ENCODE results near the gene IL17C. TPM values are rescaled to one million over a fixed set of nuclear protein-coding genes. Genes with fewer than 3 reads are reported as not detected.

IL17C gene
- total and polyA plus RNA-seq, 2 of the 8 experiments (the other 6 are each of a cell fraction or from before 2014, with no cell fraction given): 1.1 to 1.9 TPM

GRCh38 chr16:88642881-88643643 lies 4.7 kb downstream of the IL17C start:
- Histone ChIP-seq H3K18ac (ENCODE audit: extremely low read depth, low read length) (no peak overlapping the region), H3K4me3 (ENCODE audit: extremely low read depth in 1 of 4, insufficient read depth in 2 of 4, low read depth in 3 of 4, low read length in 4 of 4) (no peak overlapping the region), H2BK5ac (ENCODE audit: low read depth, low read length) (no peak overlapping the region), H3K4me2 (ENCODE audit: insufficient read depth in 1 of 2, low read depth in 2 of 2, low read length in 2 of 2) (no peak overlapping the region), H3K9me3 (ENCODE audit: insufficient read depth in 2 of 2, low read depth in 1 of 2, low read length in 1 of 2) (no peaks in the 10 kb centered on the region), H3K36me3 (ENCODE audit: control insufficient read depth in 2 of 4, insufficient read depth in 4 of 4, low read length in 3 of 4) (peaks cover 0 to 5% (median 0%) of the 10 kb centered on the region in 4 experiments; a peak in 1 of 8 replicates), H2AFZ (ENCODE audit: low read length) (no peak overlapping the region), H3K14ac (ENCODE audit: insufficient read length) (no peak overlapping the region), H2BK15ac (ENCODE audit: low read length) (no peak overlapping the region), H3K79me2 (ENCODE audit: control insufficient read depth in 1 of 2, insufficient read depth in 2 of 2, low read length in 2 of 2) (no peaks in the 10 kb centered on the region), H2BK120ac (replicated peaks; ENCODE audit: low read depth, low read length) (no peak overlapping the region), H4K5ac (ENCODE audit: insufficient read length, low read depth, low read length) (no peak overlapping the region), H3K23me2 (ENCODE audit: low read depth, low read length) (peaks cover 2% of the 10 kb centered on the region; the same call in 1 of the 2 replicates), H3K27ac (ENCODE audit: low read depth, low read length) (no peak overlapping the region), H3K23ac (ENCODE audit: insufficient read length) (no peak overlapping the region), H4K8ac (ENCODE audit: extremely low read depth, insufficient read depth, low read length) (no peak overlapping the region; the same call in 1 of the 2 replicates), H3K4me1 (replicated peaks in 1 of 4; ENCODE audit: control insufficient read depth in 3 of 4, insufficient read depth in 4 of 4, low read length in 3 of 4) (peaks cover 5 to 24% (median 19%) of the 10 kb centered on the region in 4 experiments), H4K91ac (replicated peaks; ENCODE audit: insufficient read length, low read length) (no peak overlapping the region), H2BK12ac (ENCODE audit: low read depth, low read length) (no peak overlapping the region), H4K20me1 (replicated peaks in 1 of 2; ENCODE audit: control insufficient read depth in 1 of 2, insufficient read depth in 2 of 2, low read length in 2 of 2) (peaks cover 2 to 3% of the 10 kb centered on the region in 2 experiments), H3K9ac (replicated peaks in 1 of 4; ENCODE audit: extremely low read depth in 1 of 4, low read depth in 3 of 4, low read length in 3 of 4) (no peak overlapping the region), H3K56ac (replicated peaks; ENCODE audit: insufficient read length, low read depth, low read length) (no peak overlapping the region), H3K79me1 (ENCODE audit: low read depth, low read length) (0 out of 2 replicates have a peak, but pooled peaks cover 3% of the 10 kb centered on the region), H2BK20ac (ENCODE audit: low read length) (no peak overlapping the region), H2AK5ac (ENCODE audit: low read depth, low read length) (no peak overlapping the region), H3K4ac (replicated peaks; ENCODE audit: insufficient read length, low read depth, low read length) (no peak overlapping the region), H3K27me3 (replicated peaks in 1 of 4; ENCODE audit: control insufficient read depth in 3 of 4, extremely low read depth in 1 of 4, insufficient read depth in 3 of 4, low read length in 3 of 4) (0 out of 7 replicates have a peak, but pooled peaks cover 0 to 2% (median 0%) of the 10 kb centered on the region in 4 experiments)
- FAIRE-seq (no peak), DNase-seq (ENCODE audit: low read depth in 1 of 2, low spot score in 2 of 2) (no peak)
- WGBS, 2 experiments (ENCODE audit: extremely low coverage in 1 of 2, insufficient coverage in 1 of 2, insufficient read length in 1 of 2, insufficient replicate concordance in 2 of 2, low coverage in 1 of 2, low lambda C conversion rate in 2 of 2, missing lambda C conversion rate in 1 of 2): 90% methylated on average over 50 of the region's 58 CpGs; no CpG with 5 or more reads in 1 of the 2 experiments
- TF ChIP-seq RAD21 (IDR thresholded peaks at IDR 0.05 in 1 of 2, conservative IDR thresholded peaks at IDR 0.05 in 1 of 2; ENCODE audit: low read depth in 2 of 2, low read length in 2 of 2) (0 out of 4 replicates have a peak, but pooled peaks have one; percentile 11 to 14), RXRA (IDR thresholded peaks at IDR 0.05; ENCODE audit: insufficient read depth, low read depth, low read length) (no peak), CTCF (IDR thresholded peaks at IDR 0.05; ENCODE audit: control extremely low read depth in 1 of 3, insufficient read depth in 1 of 3, low read depth in 1 of 3, low read length in 3 of 3) (peak in 1 of 3 experiments; percentile 8; a peak in 1 of 4 replicates), RNF2 (IDR thresholded peaks at IDR 0.05; ENCODE audit: borderline replicate concordance, low read depth, low read length, missing control alignments, poor library complexity, severe bottlenecking) (no peak), SIX5 (IDR thresholded peaks at IDR 0.05; ENCODE audit: low read depth, low read length) (no peak)
- POLR2A ChIA-PET (ENCODE audit: partially characterized antibody): interaction anchor here (2.0 kb wide), 1 partner anchor 9 kb away, joined by 5 read pairs; no protein-coding TSS in a partner anchor
- CTCF ChIA-PET (ENCODE audit: partially characterized antibody): interaction anchor here (0.6 to 1.3 kb wide), 6 partner anchors 10 to 1156 kb away, joined by 3 to 4 read pairs (median 3); no protein-coding TSS in a partner anchor

Measured in H1 (cell line).